HG02763 (cell line): ENCODE measurements around the gene EDEM2.
"Not testable (repeated sequence)": the region's sequence is repeated elsewhere in the genome, so short reads cannot be mapped to it uniquely, and the experiment has no call there.

Experiments used
- ATAC-seq: cut with Tn5 transposase; IDR thresholded peaks from one replicate; pipeline ENCODE4 v1.9.1; 2021; ENCODE audit warnings: mild to moderate bottlenecking, moderate library complexity; ENCODE audit not compliant: unreplicated experiment

Gene EDEM2

GRCh38 chr20:35088231-35089145, 58.6 kb downstream of the EDEM2 start:
- no peak for ATAC-seq

- ATAC-seq: no peak
Measured at GRCh38 chr20:35087791-35088190, 59.3 kb downstream of the EDEM2 start.

GRCh38 chr20:35087355-35087754, 59.8 kb downstream of the EDEM2 start:
- no peak for ATAC-seq

GRCh38 chr20:35085477-35086225, 61.5 kb downstream of the EDEM2 start:
- no peak for ATAC-seq

- no peak for ATAC-seq
Measured at GRCh38 chr20:35084998-35085397, 62.1 kb downstream of the EDEM2 start.

- ATAC-seq: not testable (repeated sequence)
Measured at GRCh38 chr20:35080348-35080642, 66.8 kb downstream of the EDEM2 start.

- ATAC-seq: no peak
Measured at GRCh38 chr20:35079472-35080347, 67.4 kb downstream of the EDEM2 start.

- ATAC-seq: no peak
Measured at GRCh38 chr20:35077872-35078271, 69.3 kb downstream of the EDEM2 start.

GRCh38 chr20:35077341-35077740, 69.8 kb downstream of the EDEM2 start:
- ATAC-seq: no peak

GRCh38 chr20:35071436-35072153, 75.5 kb downstream of the EDEM2 start:
- not testable (repeated sequence) for ATAC-seq

- no peak for ATAC-seq
Measured at GRCh38 chr20:35066194-35066593, 80.9 kb downstream of the EDEM2 start.
